Epithelial cell of proximal tubule (primary cell): ENCODE measurements around the gene LIPG. TPM values are rescaled to one million over a fixed set of nuclear protein-coding genes. Genes with fewer than 3 reads are reported as not detected.
"Not testable (repeated sequence)": the region's sequence is repeated elsewhere in the genome, so short reads cannot be mapped to it uniquely, and the experiment has no call there.

Experiments used
- DNase-seq: peaks from one replicate; pipeline ENCODE4 v3.0.0-alpha.2; 2011; ENCODE audit warnings: low read depth
- H3K4me3 ChIP-seq: 2 replicates; pipeline ENCODE4 v1.5.1; 2011; ENCODE audit warnings: low read depth, mild to moderate bottlenecking, low read length
- total RNA-seq: library from RNA; depleted of rRNA; stranded (reverse); fragments of >200 nt; gene quantifications from 2 replicates; pipeline ENCODE4 v1.2.3, GENCODE V29; 2015
- TF ChIP-seq, protein P1 (sequence below): conservative IDR thresholded peaks from 2 replicates; pipeline ENCODE4 v1.5.1; 2012; ENCODE audit warnings: low read depth, mild to moderate bottlenecking, low read length

The LIPG gene
- total RNA-seq, 1 donor from 2014 or later = 117 TPM

- no peak overlapping the region for H3K4me3 ChIP-seq
- TF ChIP-seq, protein P1, sequence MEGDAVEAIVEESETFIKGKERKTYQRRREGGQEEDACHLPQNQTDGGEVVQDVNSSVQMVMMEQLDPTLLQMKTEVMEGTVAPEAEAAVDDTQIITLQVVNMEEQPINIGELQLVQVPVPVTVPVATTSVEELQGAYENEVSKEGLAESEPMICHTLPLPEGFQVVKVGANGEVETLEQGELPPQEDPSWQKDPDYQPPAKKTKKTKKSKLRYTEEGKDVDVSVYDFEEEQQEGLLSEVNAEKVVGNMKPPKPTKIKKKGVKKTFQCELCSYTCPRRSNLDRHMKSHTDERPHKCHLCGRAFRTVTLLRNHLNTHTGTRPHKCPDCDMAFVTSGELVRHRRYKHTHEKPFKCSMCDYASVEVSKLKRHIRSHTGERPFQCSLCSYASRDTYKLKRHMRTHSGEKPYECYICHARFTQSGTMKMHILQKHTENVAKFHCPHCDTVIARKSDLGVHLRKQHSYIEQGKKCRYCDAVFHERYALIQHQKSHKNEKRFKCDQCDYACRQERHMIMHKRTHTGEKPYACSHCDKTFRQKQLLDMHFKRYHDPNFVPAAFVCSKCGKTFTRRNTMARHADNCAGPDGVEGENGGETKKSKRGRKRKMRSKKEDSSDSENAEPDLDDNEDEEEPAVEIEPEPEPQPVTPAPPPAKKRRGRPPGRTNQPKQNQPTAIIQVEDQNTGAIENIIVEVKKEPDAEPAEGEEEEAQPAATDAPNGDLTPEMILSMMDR = no peak
- no peak for DNase-seq
These were observed 10.9 kb downstream of the LIPG start for GRCh38 chr18:49572611-49573345.

DNA sequence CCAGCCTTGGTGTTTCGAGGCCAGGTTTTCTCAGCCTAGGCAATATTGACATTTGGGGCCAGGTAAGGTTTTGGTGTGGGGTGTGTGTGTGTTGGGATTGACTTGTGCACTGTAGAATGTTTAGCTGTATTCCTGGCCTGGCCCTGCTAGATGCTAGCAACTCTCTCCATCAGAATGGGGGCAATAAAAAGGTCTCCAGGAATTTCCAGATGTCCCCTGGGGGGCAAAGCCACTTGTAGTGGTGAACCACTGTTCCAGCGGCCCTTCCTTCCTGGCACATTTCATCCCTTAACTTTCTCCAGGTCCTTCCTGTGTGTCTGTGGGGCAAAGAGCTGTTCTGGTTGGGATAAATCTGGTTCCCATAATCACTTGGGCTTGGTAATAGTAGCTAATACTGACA, 12.0 kb downstream of the LIPG start:
- TF ChIP-seq, protein P1 = no peak
- no peak overlapping the region for H3K4me3 ChIP-seq
- DNase-seq = no peak

DNA sequence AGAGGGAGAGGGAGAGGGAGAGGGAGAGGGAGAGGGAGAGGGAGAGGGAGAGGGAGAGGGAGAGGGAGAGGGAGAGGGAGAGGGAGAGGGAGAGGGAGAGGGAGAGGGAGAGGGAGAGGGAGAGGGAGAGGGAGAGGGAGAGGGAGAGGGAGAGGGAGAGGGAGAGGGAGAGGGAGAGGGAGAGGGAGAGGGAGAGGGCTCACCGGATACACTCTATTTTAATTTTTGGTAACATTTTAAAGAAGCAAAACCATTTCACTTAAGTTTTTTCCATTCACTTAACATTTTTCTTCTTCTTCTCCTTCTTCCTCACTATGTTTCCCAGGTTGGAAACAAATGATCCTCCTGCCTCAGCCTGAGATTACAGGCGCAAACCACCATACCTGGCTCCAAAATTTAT, 17.2 kb downstream of the LIPG start:
- DNase-seq, H3K4me3 ChIP-seq: not testable (repeated sequence)

DNA sequence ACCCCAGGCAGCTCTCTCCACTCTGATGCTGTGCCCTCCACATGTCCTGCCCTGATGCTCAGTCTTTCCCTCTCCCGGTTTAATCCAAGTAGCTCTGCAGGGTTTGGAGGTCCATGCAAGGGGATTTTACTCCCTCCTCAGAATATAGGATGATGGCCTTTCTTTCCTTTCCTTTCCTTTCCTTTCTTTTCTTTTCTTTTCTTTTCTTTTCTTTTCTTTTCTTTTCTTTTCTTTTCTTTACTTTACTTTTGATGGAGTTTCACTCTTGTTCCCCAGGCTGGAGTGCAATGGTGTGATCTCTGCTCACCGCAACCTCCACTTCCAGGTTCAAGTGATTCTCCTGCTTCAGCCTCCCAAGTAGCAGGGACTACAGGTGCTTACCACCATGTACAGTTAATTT, 17.7 kb downstream of the LIPG start:
- not testable (repeated sequence) for H3K4me3 ChIP-seq, DNase-seq

DNA sequence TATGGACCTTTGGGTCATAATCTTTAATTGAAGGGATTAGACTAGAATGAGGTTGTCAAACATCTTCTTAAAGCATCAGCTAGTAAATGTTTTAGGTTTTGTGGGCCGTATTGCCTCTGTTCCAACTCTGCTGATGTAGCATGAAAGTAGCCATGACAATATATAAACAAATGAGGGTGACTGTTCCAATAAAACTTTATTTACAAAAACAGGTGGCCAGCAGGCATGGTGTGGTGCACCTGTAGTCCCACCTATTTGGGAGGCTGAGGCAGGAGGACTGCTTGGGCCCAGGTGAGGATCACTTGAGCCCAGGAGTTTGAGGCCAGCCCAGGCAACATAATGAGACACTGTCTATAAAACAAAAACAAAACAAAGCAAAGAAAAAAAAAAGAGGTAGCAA, 18.4 kb downstream of the LIPG start:
- TF ChIP-seq, protein P1 = no peak
- no peak for DNase-seq
- no peak overlapping the region for H3K4me3 ChIP-seq

DNA sequence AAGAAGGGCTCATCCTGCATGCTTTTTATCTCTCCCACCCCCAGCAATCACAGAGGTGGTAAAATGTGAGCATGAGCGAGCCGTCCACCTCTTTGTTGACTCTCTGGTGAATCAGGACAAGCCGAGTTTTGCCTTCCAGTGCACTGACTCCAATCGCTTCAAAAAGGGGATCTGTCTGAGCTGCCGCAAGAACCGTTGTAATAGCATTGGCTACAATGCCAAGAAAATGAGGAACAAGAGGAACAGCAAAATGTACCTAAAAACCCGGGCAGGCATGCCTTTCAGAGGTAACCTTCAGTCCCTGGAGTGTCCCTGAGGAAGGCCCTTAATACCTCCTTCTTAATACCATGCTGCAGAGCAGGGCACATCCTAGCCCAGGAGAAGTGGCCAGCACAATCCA, 19.5 kb downstream of the LIPG start:
- H3K4me3 ChIP-seq = no peak overlapping the region
- TF ChIP-seq, protein P1 = no peak
- DNase-seq = no peak

DNA sequence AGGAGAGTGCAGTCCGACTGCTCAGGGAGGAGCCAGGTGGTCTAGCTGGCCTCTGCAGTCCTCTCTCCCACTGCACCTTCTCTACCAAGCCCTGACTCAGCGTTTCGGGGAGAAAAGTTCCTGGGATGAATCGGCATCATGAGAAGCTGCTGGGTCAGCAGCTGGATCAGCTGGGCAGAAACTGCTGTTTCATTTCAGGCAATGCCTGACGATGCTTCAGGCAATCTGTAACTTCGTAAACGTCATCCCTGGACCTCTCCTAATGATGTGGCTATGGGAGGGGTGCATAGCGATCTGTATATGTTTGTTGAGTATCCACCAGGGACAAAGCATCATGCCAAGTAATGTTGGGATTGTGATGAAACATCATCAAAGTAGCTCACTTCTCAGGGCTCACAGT, 20.7 kb downstream of the LIPG start:
- TF ChIP-seq, protein P1 = no peak
- DNase-seq = no peak
- no peak overlapping the region for H3K4me3 ChIP-seq

DNA sequence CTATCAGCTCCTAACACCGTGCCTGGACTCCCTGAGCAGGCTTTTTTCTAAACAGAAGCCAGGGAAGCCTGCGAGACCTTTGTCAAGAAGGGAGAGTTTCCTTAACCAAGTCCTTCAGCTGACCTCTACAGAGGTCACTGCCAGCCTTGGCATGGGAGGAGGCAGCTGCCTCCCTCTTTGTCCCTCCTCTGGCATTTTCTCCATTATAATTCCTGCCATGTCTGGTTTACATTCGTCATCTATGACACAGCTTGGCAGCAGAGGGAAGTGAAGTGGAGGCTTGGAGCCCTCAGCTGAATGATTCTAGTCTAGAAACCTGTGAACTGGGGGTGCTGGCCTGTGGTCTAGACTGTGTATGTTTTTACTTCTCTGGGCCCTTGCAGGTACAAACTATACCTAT, 22.5 kb downstream of the LIPG start:
- TF ChIP-seq, protein P1 = no peak
- H3K4me3 ChIP-seq = no peak overlapping the region
- no peak for DNase-seq

GRCh38 chr18:49584951-49585350, 23.1 kb downstream of the LIPG start:
- DNase-seq, H3K4me3 ChIP-seq: not testable (repeated sequence)
